GM23248 (cell line): Measurements from ENCODE around the gene IVNS1ABP. TPM values are rescaled to one million over a fixed set of nuclear protein-coding genes. Genes with fewer than 3 reads are reported as not detected.

Experiments used
- DNase-seq: peaks from one replicate; pipeline ENCODE4 v3.0.0-alpha.2; 2015
- H2AFZ ChIP-seq: fragments of 200-600 bp; sonication (generic); 2 replicates; pipeline ENCODE4 v1.6.1; 2016; ENCODE audit warnings: antibody characterized with exemption
- H3F3A ChIP-seq: fragments of 200-600 bp; sonication (generic); 2 replicates; pipeline ENCODE4 v1.6.1; 2016; ENCODE audit warnings: mild to moderate bottlenecking, antibody characterized with exemption, mixed run types; ENCODE audit not compliant: insufficient read depth
- H3K27ac ChIP-seq: fragments of 200-600 bp; sonication (generic); 2 replicates; pipeline ENCODE4 v1.5.1; 2016; ENCODE audit warnings: mild to moderate bottlenecking
- H3K27me3 ChIP-seq: fragments of 200-600 bp; sonication (generic); replicated peaks from 2 replicates; pipeline ENCODE4 v1.6.1; 2016; ENCODE audit warnings: mild to moderate bottlenecking; ENCODE audit not compliant: insufficient read depth
- H3K36me3 ChIP-seq: fragments of 200-600 bp; sonication (generic); 2 replicates; pipeline ENCODE4 v1.6.1; 2016; ENCODE audit warnings: low read depth, mild to moderate bottlenecking
- H3K4me1 ChIP-seq: fragments of 200-600 bp; sonication (generic); 2 replicates; pipeline ENCODE4 v1.6.1; 2016; ENCODE audit warnings: mild to moderate bottlenecking; ENCODE audit not compliant: insufficient read depth
- H3K4me2 ChIP-seq: fragments of 200-600 bp; sonication (generic); one replicate; pipeline ENCODE4 v1.6.1; 2016; ENCODE audit warnings: mild to moderate bottlenecking; ENCODE audit not compliant: unreplicated experiment
- H3K4me3 ChIP-seq: fragments of 200-600 bp; sonication (generic); 2 replicates; pipeline ENCODE4 v1.5.1; 2016; ENCODE audit warnings: mild to moderate bottlenecking
- H3K79me2 ChIP-seq: fragments of 200-600 bp; sonication (generic); 2 replicates; pipeline ENCODE4 v1.6.1; 2016; ENCODE audit warnings: mild to moderate bottlenecking; ENCODE audit not compliant: insufficient read depth
- H3K9ac ChIP-seq: fragments of 200-600 bp; sonication (generic); 2 replicates; pipeline ENCODE4 v1.6.1; 2016; ENCODE audit warnings: mild to moderate bottlenecking
- H3K9me2 ChIP-seq: fragments of 200-600 bp; sonication (generic); 2 replicates; pipeline ENCODE4 v1.6.1; 2016; ENCODE audit warnings: mixed run types, mild to moderate bottlenecking, moderate library complexity; ENCODE audit not compliant: insufficient read depth
- H3K9me3 ChIP-seq: fragments of 200-600 bp; sonication (generic); one replicate; pipeline ENCODE4 v1.6.1; 2017; ENCODE audit warnings: low read depth
- H4K20me1 ChIP-seq: fragments of 200-600 bp; sonication (generic); 2 replicates; pipeline ENCODE4 v1.6.0; 2016; ENCODE audit not compliant: insufficient read depth
- EZH2 ChIP-seq: fragments of 200-600 bp; sonication (generic); IDR thresholded peaks from 2 replicates; pipeline ENCODE4 v1.6.1; 2018; ENCODE audit warnings: antibody characterized with exemption, mild to moderate bottlenecking; ENCODE audit not compliant: insufficient read depth, poor library complexity, severe bottlenecking
- EZH2phosphoT487 ChIP-seq: fragments of 200-600 bp; sonication (generic); IDR thresholded peaks from 2 replicates; pipeline ENCODE4 v1.6.1; 2018; ENCODE audit warnings: antibody characterized with exemption, moderate library complexity, mild to moderate bottlenecking, low read depth; ENCODE audit not compliant: insufficient read depth
- WGBS, 2 experiments: methylation state at CpG; one replicate each; pipeline ENCODE4 v1.1.6; 2015 to 2017; ENCODE audit warnings: low lambda C conversion rate in 2 of 2, low coverage in 1 of 2; ENCODE audit errors: missing lambda C conversion rate in 2 of 2; 5-methylcytosine and 5-hydroxymethylcytosine counted together
- in situ Hi-C: fragments of 300-500 bp; cut with MboI; formaldehyde crosslinking; loops from 2 replicates; pipeline ENCODE4 v1.15.0; 2020
- polyA plus RNA-seq: library from polyadenylated mRNA; unstranded; fragments of >200 nt; fragmentation: Nextera tagmentation; extraction: Ambion mirVana; gene quantifications from 2 replicates; pipeline ENCODE4 v1.2.1, GENCODE V29; 2016
- total RNA-seq: library from RNA; depleted of rRNA; stranded (reverse); fragments of >200 nt; shearing (Covaris generic); gene quantifications from 2 replicates; pipeline ENCODE4 v1.2.3, GENCODE V29; 2014

IVNS1ABP gene
- total and polyA plus RNA-seq, 2 experiments from 2014 or later = 51.4 to 52.0 TPM

GRCh38 chr1:185284116-185284515 is 32.9 kb downstream of the IVNS1ABP start:
- DNase-seq = no peak
- H4K20me1 ChIP-seq = no peaks in the 10 kb centered on the region
- peaks cover 8% of the 10 kb centered on the region; the same call in 1 of the 2 replicates for H3F3A ChIP-seq
- no peaks in the 10 kb centered on the region for H3K27me3 ChIP-seq
- no peak overlapping the region for H3K9ac ChIP-seq
- H3K79me2 ChIP-seq = no peaks in the 10 kb centered on the region
- in situ Hi-C loops = no loop called here
- no peaks in the 10 kb centered on the region for H3K9me2 ChIP-seq
- H3K4me3 ChIP-seq = no peak overlapping the region
- H3K4me1 ChIP-seq = peaks cover 7% of the 10 kb centered on the region; the same call in 1 of the 2 replicates
- no peak for TF ChIP-seq EZH2phosphoT487
- no peak for TF ChIP-seq EZH2
- no peak overlapping the region for H2AFZ ChIP-seq
- no peak overlapping the region for H3K27ac ChIP-seq
- WGBS, 2 experiments = 94 to 96% methylated on average over 2 of the region's 2 CpGs
- no peaks in the 10 kb centered on the region for H3K9me3 ChIP-seq
- no peak overlapping the region for H3K4me2 ChIP-seq
- no peaks in the 10 kb centered on the region for H3K36me3 ChIP-seq

- Histone ChIP-seq H3K9me3 (no peaks in the 10 kb centered on the region), H4K20me1 (no peaks in the 10 kb centered on the region), H3F3A (0 out of 2 replicates have a peak, but pooled peaks cover 8% of the 10 kb centered on the region), H3K27ac (no peak overlapping the region), H3K36me3 (no peaks in the 10 kb centered on the region), H3K4me1 (peaks cover 7% of the 10 kb centered on the region; the same call in 1 of the 2 replicates), H3K9ac (no peak overlapping the region), H3K9me2 (no peaks in the 10 kb centered on the region), H2AFZ (no peak overlapping the region), H3K4me2 (no peak overlapping the region), H3K27me3 (no peaks in the 10 kb centered on the region), H3K79me2 (no peaks in the 10 kb centered on the region), H3K4me3 (no peak overlapping the region)
- DNase-seq = no peak
- in situ Hi-C loops = no loop called here
- WGBS, 2 experiments = 89 to 98% methylated on average over 3 of the region's 3 CpGs
- TF ChIP-seq EZH2phosphoT487 (no peak), EZH2 (no peak)
These were observed 35.8 kb downstream of the IVNS1ABP start for GRCh38 chr1:185281245-185281644.

GRCh38 chr1:185280589-185280988 is 36.5 kb downstream of the IVNS1ABP start:
- Histone ChIP-seq H3K9me2 (no peaks in the 10 kb centered on the region), H3K27me3 (no peaks in the 10 kb centered on the region), H3K4me3 (no peak overlapping the region), H3K9ac (no peak overlapping the region), H3K9me3 (no peaks in the 10 kb centered on the region), H2AFZ (no peak overlapping the region), H3K4me1 (peaks cover 7% of the 10 kb centered on the region; the same call in 1 of the 2 replicates), H3F3A (0 out of 2 replicates have a peak, but pooled peaks cover 2% of the 10 kb centered on the region), H4K20me1 (no peaks in the 10 kb centered on the region), H3K27ac (no peak overlapping the region), H3K4me2 (no peak overlapping the region), H3K79me2 (no peaks in the 10 kb centered on the region), H3K36me3 (no peaks in the 10 kb centered on the region)
- DNase-seq = no peak
- TF ChIP-seq EZH2 = no peak
- no peak for TF ChIP-seq EZH2phosphoT487
- WGBS, 2 experiments = 92 to 98% methylated on average over 2 of the region's 2 CpGs
- in situ Hi-C loops = no loop called here

GRCh38 chr1:185279571-185279970 is 37.5 kb downstream of the IVNS1ABP start:
- no peak overlapping the region for H3K9ac ChIP-seq
- H3K9me3 ChIP-seq = no peaks in the 10 kb centered on the region
- H3K27ac ChIP-seq = no peak overlapping the region
- peak; percentile 38 for DNase-seq
- in situ Hi-C loops = no loop called here
- no peaks in the 10 kb centered on the region for H3K36me3 ChIP-seq
- H3K79me2 ChIP-seq = no peaks in the 10 kb centered on the region
- peaks cover 7% of the 10 kb centered on the region; the same call in 1 of the 2 replicates for H3K4me1 ChIP-seq
- no peaks in the 10 kb centered on the region for H3K9me2 ChIP-seq
- H3K4me2 ChIP-seq = no peak overlapping the region
- no peaks in the 10 kb centered on the region for H4K20me1 ChIP-seq
- no peaks in the 10 kb centered on the region for H3F3A ChIP-seq
- H3K27me3 ChIP-seq = no peaks in the 10 kb centered on the region
- no peak for TF ChIP-seq EZH2
- TF ChIP-seq EZH2phosphoT487 = no peak
- no peak overlapping the region for H2AFZ ChIP-seq
- no peak overlapping the region for H3K4me3 ChIP-seq

GRCh38 chr1:185271921-185272320 is 45.1 kb downstream of the IVNS1ABP start:
- H4K20me1 ChIP-seq = no peaks in the 10 kb centered on the region
- no peaks in the 10 kb centered on the region; the same call in 1 of the 2 replicates for H3K4me1 ChIP-seq
- DNase-seq = no peak
- 99 to 100% methylated on average over 4 of the region's 4 CpGs for WGBS, 2 experiments
- no peaks in the 10 kb centered on the region for H3K9me3 ChIP-seq
- H3K4me3 ChIP-seq = no peak overlapping the region
- no peaks in the 10 kb centered on the region for H3K36me3 ChIP-seq
- no peaks in the 10 kb centered on the region for H3K9me2 ChIP-seq
- H3K27ac ChIP-seq = no peak overlapping the region
- no peaks in the 10 kb centered on the region for H3F3A ChIP-seq
- H3K9ac ChIP-seq = no peak overlapping the region
- no peaks in the 10 kb centered on the region for H3K79me2 ChIP-seq
- H2AFZ ChIP-seq = no peak overlapping the region
- TF ChIP-seq EZH2phosphoT487 = no peak
- TF ChIP-seq EZH2 = no peak
- H3K4me2 ChIP-seq = no peak overlapping the region
- no peaks in the 10 kb centered on the region for H3K27me3 ChIP-seq
- in situ Hi-C loops = no loop called here
